Ishikawa (cell line): ENCODE data around the gene RALGPS1.

Source experiments
- CREB1 ChIP-seq: IDR thresholded peaks from 2 replicates; pipeline ENCODE4 v1.6.1; 2012; ENCODE audit warnings: low read depth
- EP300 ChIP-seq: IDR thresholded peaks from 2 replicates; pipeline ENCODE4 v1.6.1; 2012; ENCODE audit warnings: borderline replicate concordance
- FOXM1 ChIP-seq: IDR thresholded peaks from 2 replicates; pipeline ENCODE4 v1.6.1; 2012; ENCODE audit warnings: low read depth, borderline replicate concordance
- MAX ChIP-seq: IDR thresholded peaks from 2 replicates; pipeline ENCODE4 v1.6.1; 2012
- NFIC ChIP-seq: IDR thresholded peaks from 2 replicates; pipeline ENCODE4 v1.6.1; 2012
- TAF1 ChIP-seq: IDR thresholded peaks from 2 replicates; pipeline ENCODE4 v1.6.1; 2012; ENCODE audit warnings: low read depth, mild to moderate bottlenecking
- TEAD4 ChIP-seq: IDR thresholded peaks from 2 replicates; pipeline ENCODE4 v1.6.1; 2012

GRCh38 chr9:126914458-126915280 lies at the start of gene RALGPS1:
- TF ChIP-seq MAX (peak; percentile 40; the same call in 1 of the 2 replicates), TAF1 (no peak), TEAD4 (no peak), EP300 (no peak), NFIC (no peak), FOXM1 (no peak), CREB1 (no peak)
